Keratinocyte (primary cell): Measurements from ENCODE around the gene HADH. TPM values are rescaled to one million over a fixed set of nuclear protein-coding genes. Genes with fewer than 3 reads are reported as not detected.

Source experiments
- DNase-seq: peaks from one replicate; pipeline ENCODE4 v3.0.0-alpha.2; 2011; ENCODE audit warnings: low read depth, missing footprints, low spot score
- FAIRE-seq: peaks from 2 replicates; lab custom pipeline; 2011; peaks lifted over from hg19 to GRCh38; lab: Jason Lieb, UNC
- H2AFZ ChIP-seq: 2 replicates; pipeline ENCODE4 v1.6.0; 2012; ENCODE audit warnings: low read length, control low read depth, inconsistent platforms; ENCODE audit not compliant: control insufficient read depth
- H3K27ac ChIP-seq: 2 replicates; pipeline ENCODE4 v1.5.1; 2011; ENCODE audit warnings: low read length; ENCODE audit not compliant: control insufficient read depth, insufficient read depth
- H3K27me3 ChIP-seq: 3 replicates; pipeline ENCODE4 v1.6.0; 2011; ENCODE audit warnings: low read length; ENCODE audit not compliant: control insufficient read depth, insufficient read depth; ENCODE audit errors: extremely low read depth
- H3K36me3 ChIP-seq, 2 experiments: 2 replicates in 1 of 2; 3 replicates in 1 of 2; pipeline ENCODE4 v1.5.1; 2011; ENCODE audit warnings: low read length in 2 of 2, mild to moderate bottlenecking in 1 of 2; ENCODE audit not compliant: control insufficient read depth in 2 of 2, insufficient read depth in 2 of 2; ENCODE audit errors: extremely low read depth in 1 of 2
- H3K4me1 ChIP-seq: 3 replicates; pipeline ENCODE4 v1.5.1; 2011; ENCODE audit warnings: low read length; ENCODE audit not compliant: control insufficient read depth, insufficient read depth; ENCODE audit errors: extremely low read depth
- H3K4me2 ChIP-seq: 3 replicates; pipeline ENCODE4 v1.6.0; 2011; ENCODE audit warnings: low read depth, low read length; ENCODE audit not compliant: control insufficient read depth, insufficient read depth; ENCODE audit errors: extremely low read depth
- H3K4me3 ChIP-seq, 3 experiments: fragments of 200-600 bp in 1 of 3; sonication (generic) in 1 of 3; 2 replicates in 2 of 3; 3 replicates in 1 of 3; pipeline ENCODE4 v1.5.1; 2011 to 2016; ENCODE audit warnings: low read length in 3 of 3, mild to moderate bottlenecking in 3 of 3, control low read depth in 2 of 3, inconsistent platforms in 1 of 3, low read depth in 1 of 3, mixed read lengths in 1 of 3, mixed run types in 1 of 3, moderate library complexity in 1 of 3; ENCODE audit not compliant: control insufficient read depth in 2 of 3, insufficient read depth in 2 of 3; ENCODE audit errors: extremely low read depth in 1 of 3
- H3K79me2 ChIP-seq: 2 replicates; pipeline ENCODE4 v1.6.0; 2012; ENCODE audit warnings: low read length; ENCODE audit not compliant: control insufficient read depth, insufficient read depth
- H3K9ac ChIP-seq: 3 replicates; pipeline ENCODE4 v1.6.0; 2011; ENCODE audit warnings: low read length; ENCODE audit not compliant: control insufficient read depth, insufficient read depth; ENCODE audit errors: extremely low read depth
- H3K9me1 ChIP-seq: 3 replicates; pipeline ENCODE4 v1.6.0; 2011; ENCODE audit warnings: low read length; ENCODE audit not compliant: control insufficient read depth, insufficient read depth; ENCODE audit errors: extremely low read depth
- H3K9me3 ChIP-seq: 2 replicates; pipeline ENCODE4 v1.5.1; 2012; ENCODE audit warnings: low read depth, low read length; ENCODE audit not compliant: control insufficient read depth
- H4K20me1 ChIP-seq: 3 replicates; pipeline ENCODE4 v1.6.0; 2011; ENCODE audit warnings: low read length; ENCODE audit not compliant: control insufficient read depth, insufficient read depth; ENCODE audit errors: extremely low read depth
- EZH2 ChIP-seq: IDR thresholded peaks from one replicate; pipeline ENCODE4 v1.6.1; 2012; ENCODE audit warnings: inconsistent platforms, mild to moderate bottlenecking, low read length, moderate library complexity
- dilution Hi-C: fragments of 300-500 bp; cut with MboI; formaldehyde crosslinking; loops from one replicate; pipeline ENCODE4 v1.7.0; 2020; ENCODE audit warnings: low sequenced_read_pairs; ENCODE audit not compliant: extremely low pct_ligation_motif_present
- polyA plus RNA-seq, 5 experiments: library from polyadenylated mRNA; depleted of rRNA in 3 of 5; stranded (reverse) in 3 of 5; stranded (forward) in 1 of 5; unstranded in 1 of 5; fragments of >200 nt; gene quantifications; 1 replicate in 1 of 5; 2 replicates in 3 of 5; 3 replicates in 1 of 5; pipeline versions ENCODE4 v1.2.1 to v1.2.3, GENCODE V29; 2011 to 2012; ENCODE audit warnings: missing spikeins in 2 of 5, low read depth in 1 of 5, low replicate concordance in 1 of 5
- TF ChIP-seq, protein P1 (sequence below), 3 experiments: IDR thresholded peaks in 1 of 3; conservative IDR thresholded peaks in 1 of 3; optimal IDR thresholded peaks in 1 of 3; 2 replicates in 2 of 3; 3 replicates in 1 of 3; pipeline versions ENCODE3 to v1.5.1; 2011; ENCODE audit warnings: low read length in 3 of 3, mild to moderate bottlenecking in 3 of 3, moderate library complexity in 2 of 3, control low read depth in 1 of 3, inconsistent platforms in 1 of 3; ENCODE audit not compliant: insufficient read depth in 2 of 3; ENCODE audit errors: extremely low read depth in 1 of 3

Gene HADH
- polyA plus RNA-seq, 1 donor (not counting 4 experiments of a cell fraction or from before 2014, with no cell fraction given), result 49.3 TPM

- Histone ChIP-seq H3K36me3 (no peaks in the 10 kb centered on the region), H3K79me2 (no peaks in the 10 kb centered on the region), H2AFZ (no peak overlapping the region), H3K4me2 (no peak overlapping the region), H3K9ac (no peak overlapping the region), H3K9me3 (no peaks in the 10 kb centered on the region), H3K4me1 (no peaks in the 10 kb centered on the region), H4K20me1 (no peaks in the 10 kb centered on the region), H3K9me1 (no peaks in the 10 kb centered on the region), H3K4me3 (no peak overlapping the region), H3K27ac (no peak overlapping the region), H3K27me3 (no peaks in the 10 kb centered on the region)
- TF ChIP-seq, protein P1, sequence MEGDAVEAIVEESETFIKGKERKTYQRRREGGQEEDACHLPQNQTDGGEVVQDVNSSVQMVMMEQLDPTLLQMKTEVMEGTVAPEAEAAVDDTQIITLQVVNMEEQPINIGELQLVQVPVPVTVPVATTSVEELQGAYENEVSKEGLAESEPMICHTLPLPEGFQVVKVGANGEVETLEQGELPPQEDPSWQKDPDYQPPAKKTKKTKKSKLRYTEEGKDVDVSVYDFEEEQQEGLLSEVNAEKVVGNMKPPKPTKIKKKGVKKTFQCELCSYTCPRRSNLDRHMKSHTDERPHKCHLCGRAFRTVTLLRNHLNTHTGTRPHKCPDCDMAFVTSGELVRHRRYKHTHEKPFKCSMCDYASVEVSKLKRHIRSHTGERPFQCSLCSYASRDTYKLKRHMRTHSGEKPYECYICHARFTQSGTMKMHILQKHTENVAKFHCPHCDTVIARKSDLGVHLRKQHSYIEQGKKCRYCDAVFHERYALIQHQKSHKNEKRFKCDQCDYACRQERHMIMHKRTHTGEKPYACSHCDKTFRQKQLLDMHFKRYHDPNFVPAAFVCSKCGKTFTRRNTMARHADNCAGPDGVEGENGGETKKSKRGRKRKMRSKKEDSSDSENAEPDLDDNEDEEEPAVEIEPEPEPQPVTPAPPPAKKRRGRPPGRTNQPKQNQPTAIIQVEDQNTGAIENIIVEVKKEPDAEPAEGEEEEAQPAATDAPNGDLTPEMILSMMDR (optimal IDR thresholded peaks at IDR 0.05 in 1 of 3, IDR thresholded peaks at IDR 0.05 in 1 of 3, conservative IDR thresholded peaks at IDR 0.05 in 1 of 3; ENCODE audit: extremely low read depth in 1 of 3, insufficient read depth in 2 of 3, low read length in 3 of 3), result no peak
- TF ChIP-seq EZH2, result no peak
- no peak for DNase-seq
- dilution Hi-C loops, result no loop called here
- no peak for FAIRE-seq
Observed at GRCh38 chr4:108047199-108047598, 57.5 kb downstream of the HADH start.

DNA sequence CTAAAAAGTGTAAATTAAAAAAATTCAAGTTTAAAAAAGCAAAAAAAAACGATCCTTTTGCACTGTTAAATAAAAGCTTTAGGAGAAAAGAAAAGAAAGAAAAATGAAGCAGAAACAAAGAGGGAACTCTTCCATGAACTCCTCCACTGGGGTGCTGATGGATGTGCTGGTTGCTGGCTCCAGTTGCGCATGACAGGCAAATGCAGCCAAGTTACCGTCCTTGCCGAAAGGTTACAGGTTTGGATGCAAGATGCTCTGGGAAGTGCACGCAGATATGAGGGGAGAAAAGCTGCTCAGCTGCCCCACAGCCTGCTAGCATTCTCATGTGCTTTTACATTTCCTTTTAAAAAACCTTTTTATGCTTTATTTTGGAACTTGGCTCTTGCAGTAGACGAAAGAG, 58.5 kb downstream of the HADH start:
- no peaks in the 10 kb centered on the region for H3K4me1 ChIP-seq
- no peaks in the 10 kb centered on the region for H3K9me1 ChIP-seq
- H3K4me2 ChIP-seq, result no peak overlapping the region
- dilution Hi-C loops, result no loop called here
- no peaks in the 10 kb centered on the region for H3K9me3 ChIP-seq
- no peaks in the 10 kb centered on the region for H3K79me2 ChIP-seq
- no peaks in the 10 kb centered on the region for H4K20me1 ChIP-seq
- H3K27ac ChIP-seq, result no peak overlapping the region
- no peaks in the 10 kb centered on the region for H3K27me3 ChIP-seq
- no peak overlapping the region for H3K9ac ChIP-seq
- DNase-seq (no peak), FAIRE-seq (no peak)
- no peaks in the 10 kb centered on the region for H3K36me3 ChIP-seq
- H2AFZ ChIP-seq, result no peak overlapping the region
- H3K4me3 ChIP-seq, result no peak overlapping the region
- TF ChIP-seq EZH2, result no peak
- TF ChIP-seq, protein P1 (optimal IDR thresholded peaks at IDR 0.05 in 1 of 3, IDR thresholded peaks at IDR 0.05 in 1 of 3, conservative IDR thresholded peaks at IDR 0.05 in 1 of 3; ENCODE audit: extremely low read depth in 1 of 3, insufficient read depth in 2 of 3, low read length in 3 of 3), result no peak
